Adipose tissue (tissue), 3 donors: ENCODE data around the gene RNU6-8. TPM values are rescaled to one million over a fixed set of nuclear protein-coding genes. Genes with fewer than 3 reads are reported as not detected.

Experiments
- H3K27ac ChIP-seq: one replicate; pipeline ENCODE4 v1.5.1; 2013; ENCODE audit warnings: low read depth, low read length
- WGBS, 3 donors: extraction: QIAGEN DNeasy Blood & Tissue Kit; methylation state at CpG; one replicate each; pipeline ENCODE4 v1.1.7; 2013; 5-methylcytosine and 5-hydroxymethylcytosine counted together
- polyA plus RNA-seq, 3 donors: library from polyadenylated mRNA; stranded (reverse); fragments of 200-250 nt; gene quantifications; one replicate each; pipeline ENCODE4 v1.2.3, GENCODE V29; 2013
- donor health status: healthy with polysubstance abuse.
- donor health status: Bipolar disorder and iron deficiency.
- donor health status: healthy.

The RNU6-8 gene
- polyA plus RNA-seq, 3 donors: not detected

DNA sequence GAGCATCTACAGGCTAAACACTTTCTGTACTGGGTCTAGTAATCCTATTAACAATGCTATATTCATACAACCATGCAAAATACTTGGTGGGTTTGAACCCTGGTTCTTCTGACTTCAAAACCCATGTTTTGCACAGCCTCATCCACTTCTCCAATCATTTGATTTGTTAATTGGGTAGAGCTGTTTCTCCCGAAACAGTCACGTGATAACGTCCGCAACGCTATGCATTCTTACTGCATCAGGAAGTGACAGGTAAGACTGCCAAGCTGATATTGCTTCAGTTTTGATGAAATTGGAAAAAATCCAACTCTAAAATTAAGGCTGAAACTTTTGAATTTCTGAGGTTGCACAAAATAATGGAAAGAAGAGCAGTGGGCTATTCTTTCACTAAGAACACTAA is 31.6 kb downstream of the RNU6-8 start:
- 53 to 75% (median 66%) methylated on average over 5 of the region's 5 CpGs for WGBS, 3 donors
- H3K27ac ChIP-seq: no peak overlapping the region

DNA sequence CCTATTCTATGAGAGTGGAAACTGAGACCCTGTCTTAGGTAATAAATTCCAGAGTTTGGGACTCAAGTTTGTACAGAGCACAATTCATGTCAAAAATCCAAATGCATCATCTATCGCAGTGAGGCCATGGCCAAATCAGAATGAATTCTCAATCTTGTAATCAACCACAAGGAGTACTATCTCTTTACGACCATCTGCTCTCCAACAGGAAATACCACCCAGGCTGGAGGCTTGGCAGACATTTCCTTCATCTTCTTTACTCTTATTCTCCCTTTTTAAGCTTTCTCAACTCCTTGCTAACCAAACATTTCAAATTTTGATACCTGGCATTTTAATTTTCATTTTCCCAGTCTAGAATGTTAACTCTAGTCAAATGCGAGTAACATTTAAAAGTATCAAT is 33.9 kb downstream of the RNU6-8 start:
- 62 to 82% (median 71%) methylated on average over 3 of the region's 3 CpGs for WGBS, 3 donors
- H3K27ac ChIP-seq: no peak overlapping the region

DNA sequence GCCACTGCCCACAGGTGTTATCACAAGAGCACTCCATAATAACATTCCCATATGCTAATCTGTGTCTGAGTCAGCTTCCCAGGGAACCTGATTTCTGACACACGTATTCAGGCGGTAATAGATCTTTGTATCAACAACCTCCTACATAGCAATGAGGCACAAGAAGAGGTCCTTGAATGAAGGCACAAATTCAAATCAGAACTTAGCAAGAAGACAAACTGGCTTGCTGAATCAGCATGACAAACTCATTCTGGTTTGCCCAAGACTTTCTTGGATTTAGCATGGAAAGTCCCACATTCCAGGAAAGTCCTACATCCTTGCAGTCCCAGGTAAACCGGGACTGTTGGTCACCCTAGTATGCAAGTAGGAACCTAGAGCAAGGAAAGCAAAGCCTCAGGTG is 35.2 kb downstream of the RNU6-8 start:
- H3K27ac ChIP-seq: no peak overlapping the region
- WGBS, 3 donors: 84 to 87% (median 84%) methylated on average over 3 of the region's 3 CpGs

GRCh38 chr14:32166924-32167323 is 36.1 kb downstream of the RNU6-8 start:
- H3K27ac ChIP-seq: no peak overlapping the region
- 87 to 95% (median 90%) methylated on average over 1 of the region's 1 CpG for WGBS, 3 donors

DNA sequence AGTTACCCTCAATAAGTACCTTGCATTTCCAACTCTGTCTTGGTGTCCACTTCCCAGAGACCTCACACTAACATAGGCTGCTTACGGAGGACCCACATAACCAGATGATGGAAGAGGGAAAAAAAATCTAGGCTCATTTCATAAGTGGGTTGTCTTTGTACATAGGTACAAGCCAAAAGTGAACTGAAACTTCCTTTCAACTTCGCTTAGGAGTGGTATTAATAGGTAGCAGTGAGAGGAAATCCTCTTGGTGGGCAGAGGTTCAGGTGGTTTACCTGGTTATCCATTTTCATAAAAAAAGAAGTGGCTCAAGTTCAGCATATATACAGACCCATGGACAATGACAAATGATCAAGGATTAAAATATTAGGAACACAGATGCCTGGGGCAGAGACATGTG is 37.0 kb downstream of the RNU6-8 start:
- no peak overlapping the region for H3K27ac ChIP-seq
- 90 to 94% (median 93%) methylated on average over 2 of the region's 2 CpGs for WGBS, 3 donors

Other genes starting within 250 kb of the RNU6-8 start
- 10 to 100 TPM in 2 of 3 donors, 1 to 10 TPM in 1; 7.4 to 18.8 (median 11.0) TPM for gene ARHGAP5, start 126.0 kb downstream of the RNU6-8 start, polyA plus RNA-seq
- gene RNU6-7, start 1.2 kb downstream of the RNU6-8 start, polyA plus RNA-seq: not detected
- 1 to 10 TPM in 1 of 3 donors, under 1 TPM in 2; 0.27 to 1.9 (median 0.29) TPM for gene AKAP6, start 126.0 kb upstream of the RNU6-8 start, polyA plus RNA-seq